AG09309 (cell line): ENCODE results near the gene SGSM2.

Experiments
- DNase-seq: peaks from one replicate; pipeline ENCODE4 v3.0.0-alpha.2; 2010; ENCODE audit warnings: low read depth
- H3K4me3 ChIP-seq: 2 replicates; pipeline ENCODE4 v1.5.1; 2011; ENCODE audit warnings: mild to moderate bottlenecking, low read depth, low read length, moderate library complexity; ENCODE audit not compliant: control insufficient read depth
- CTCF ChIP-seq: IDR thresholded peaks from 2 replicates; pipeline ENCODE4 v1.5.1; 2011; ENCODE audit warnings: mild to moderate bottlenecking, low read depth, low read length, inconsistent platforms; ENCODE audit not compliant: insufficient read depth, control insufficient read depth; ENCODE audit errors: missing control alignments

Gene SGSM2

GRCh38 chr17:2347805-2348685, 10.7 kb downstream of the SGSM2 start:
- H3K4me3 ChIP-seq, result no peak overlapping the region
- DNase-seq, result peak; percentile 82
- TF ChIP-seq CTCF, result no peak

DNA sequence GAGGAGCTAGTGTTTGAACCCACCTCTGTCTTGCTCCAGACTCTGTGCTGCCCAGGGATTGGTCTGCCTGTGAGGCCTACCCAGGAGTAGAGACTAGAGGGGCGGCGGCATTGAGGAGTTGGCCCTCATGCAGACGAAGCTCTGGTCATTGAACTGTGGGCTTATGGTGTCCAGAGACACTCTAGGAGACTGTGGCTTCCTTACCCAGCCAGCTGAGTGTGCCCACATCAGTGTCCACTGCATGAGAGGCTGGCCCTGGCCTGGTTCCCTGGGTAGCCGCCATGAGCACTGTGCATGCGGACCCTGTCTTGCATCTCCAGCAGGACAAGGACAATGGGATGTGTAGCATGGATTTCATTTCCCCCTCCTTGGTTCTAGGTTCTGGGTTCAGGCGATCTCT, 14.0 kb downstream of the SGSM2 start:
- H3K4me3 ChIP-seq, result no peak overlapping the region
- no peak for TF ChIP-seq CTCF
- DNase-seq, result no peak

DNA sequence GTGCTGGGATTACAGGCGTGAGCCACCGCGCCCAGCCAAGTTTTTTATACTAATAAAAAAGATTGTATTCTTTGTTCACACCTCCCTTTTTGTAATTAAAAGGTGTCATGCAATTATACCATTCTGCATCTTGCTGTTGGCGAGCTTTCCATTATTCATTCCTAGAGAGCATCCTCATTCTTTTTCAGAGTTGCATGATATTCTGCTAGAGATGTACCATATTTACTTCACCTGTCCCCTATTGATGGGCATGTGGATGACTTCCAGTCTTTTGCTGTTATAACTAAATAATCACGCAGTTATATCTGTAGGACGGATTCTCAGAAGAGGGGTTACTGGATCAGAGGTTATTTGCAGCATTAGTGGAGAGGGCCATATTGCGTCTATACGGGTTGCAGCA, 17.0 kb downstream of the SGSM2 start:
- H3K4me3 ChIP-seq, result no peak overlapping the region
- DNase-seq, result no peak
- TF ChIP-seq CTCF, result no peak

GRCh38 chr17:2357237-2357636, 19.9 kb downstream of the SGSM2 start:
- no peak for TF ChIP-seq CTCF
- H3K4me3 ChIP-seq, result no peak overlapping the region
- DNase-seq, result no peak

DNA sequence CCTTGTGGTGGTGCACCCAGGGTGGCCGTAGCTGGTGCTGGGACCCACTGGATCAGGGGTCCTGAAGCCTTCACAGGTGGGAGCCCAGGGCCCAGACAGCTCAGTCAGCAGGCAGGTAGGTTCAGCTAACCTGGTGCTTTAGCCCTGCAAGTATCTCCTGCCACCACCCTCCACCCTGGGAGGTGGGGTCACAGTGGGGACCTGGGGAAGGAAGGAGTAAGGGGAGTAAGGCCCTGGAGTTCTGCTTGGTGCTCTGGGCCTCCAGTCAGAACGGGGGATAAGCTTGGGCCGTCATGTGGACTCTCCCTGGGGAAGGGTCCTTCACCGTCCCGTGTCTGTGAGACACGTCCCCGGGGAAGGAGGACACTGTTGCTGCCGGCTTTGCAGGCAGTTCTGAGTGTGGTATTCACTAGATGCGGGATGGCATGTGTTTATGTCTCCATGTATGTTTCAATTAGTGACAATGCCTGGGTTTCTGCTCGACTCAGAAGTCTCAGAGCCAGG, 20.7 kb downstream of the SGSM2 start:
- no peak for DNase-seq
- no peak for TF ChIP-seq CTCF
- H3K4me3 ChIP-seq, result no peak overlapping the region

- TF ChIP-seq CTCF, result no peak
- no peak overlapping the region for H3K4me3 ChIP-seq
- DNase-seq, result no peak
Observed at GRCh38 chr17:2361010-2361760, 23.9 kb downstream of the SGSM2 start.
